Stimulated activated CD8-positive, alpha-beta memory T cell treated with anti-CD3 and anti-CD28 coated beads, Interleukin-15, amount 100 ng/mL, for 1 hour (primary cell): ENCODE measurements around the gene SIK1.
"Not testable (repeated sequence)": the region's sequence is repeated elsewhere in the genome, so short reads cannot be mapped to it uniquely, and the experiment has no call there.

Experiments
- DNase-seq: peaks from one replicate; pipeline ENCODE4 v3.0.0-alpha.2; 2020; ENCODE audit warnings: low read depth

SIK1 gene

DNA sequence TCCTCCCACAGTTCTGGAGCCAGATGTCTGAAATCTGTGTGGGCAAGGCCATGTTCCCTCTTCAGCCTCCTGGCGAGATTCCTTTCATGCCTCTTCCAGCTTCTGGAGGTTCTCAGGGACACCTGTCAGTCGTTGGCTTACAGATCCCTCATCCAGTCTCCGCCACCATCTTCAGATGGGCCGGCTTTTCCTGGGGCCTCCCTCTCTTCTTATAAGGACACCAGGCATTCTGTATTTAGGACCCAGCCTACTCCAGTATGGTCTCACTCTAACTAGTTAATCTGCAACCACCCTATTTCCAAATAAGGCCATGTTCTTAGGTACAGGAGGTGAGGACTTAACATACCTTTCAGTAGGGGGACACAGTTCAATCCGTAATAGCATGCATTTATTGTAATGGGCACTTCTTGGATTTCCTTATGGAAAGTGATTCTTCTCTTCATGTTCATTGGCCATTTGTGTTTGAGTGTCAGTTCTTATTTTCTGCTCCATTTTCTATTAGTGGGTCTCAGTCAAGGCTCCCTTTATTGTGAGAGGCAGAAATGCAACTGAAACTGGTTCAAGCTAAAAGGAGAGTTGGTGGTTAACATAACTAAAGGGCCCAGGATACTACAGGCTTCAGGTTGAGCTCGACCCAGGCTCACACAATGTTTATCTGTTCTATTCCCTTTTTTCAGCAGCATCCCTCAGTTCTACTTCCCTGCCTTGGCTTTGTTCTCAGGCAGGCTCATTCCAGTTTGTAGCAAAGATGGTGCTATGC lies 12.6 kb upstream of the SIK1 start:
- DNase-seq = not testable (repeated sequence)

DNA sequence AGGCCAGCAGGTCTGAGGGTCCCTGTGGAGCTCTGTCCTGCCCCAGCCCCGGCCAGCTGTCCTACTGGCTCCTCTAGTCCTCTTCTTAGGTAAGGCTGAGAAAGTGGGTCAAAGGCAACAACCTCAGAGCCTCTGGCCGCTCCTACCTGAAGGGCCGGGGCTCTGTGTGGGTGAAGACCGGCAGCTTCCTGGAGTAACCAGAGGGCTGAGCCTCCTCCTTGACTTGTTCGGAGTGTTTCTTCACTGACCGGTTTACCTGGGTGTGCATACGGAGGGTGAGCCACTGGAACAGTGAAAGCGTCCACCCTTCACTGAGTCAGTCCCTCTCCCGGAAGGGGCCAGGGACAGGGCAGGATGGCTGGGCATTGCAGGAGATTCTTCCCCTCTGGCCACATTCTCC lies 9.3 kb upstream of the SIK1 start:
- DNase-seq = not testable (repeated sequence)

DNA sequence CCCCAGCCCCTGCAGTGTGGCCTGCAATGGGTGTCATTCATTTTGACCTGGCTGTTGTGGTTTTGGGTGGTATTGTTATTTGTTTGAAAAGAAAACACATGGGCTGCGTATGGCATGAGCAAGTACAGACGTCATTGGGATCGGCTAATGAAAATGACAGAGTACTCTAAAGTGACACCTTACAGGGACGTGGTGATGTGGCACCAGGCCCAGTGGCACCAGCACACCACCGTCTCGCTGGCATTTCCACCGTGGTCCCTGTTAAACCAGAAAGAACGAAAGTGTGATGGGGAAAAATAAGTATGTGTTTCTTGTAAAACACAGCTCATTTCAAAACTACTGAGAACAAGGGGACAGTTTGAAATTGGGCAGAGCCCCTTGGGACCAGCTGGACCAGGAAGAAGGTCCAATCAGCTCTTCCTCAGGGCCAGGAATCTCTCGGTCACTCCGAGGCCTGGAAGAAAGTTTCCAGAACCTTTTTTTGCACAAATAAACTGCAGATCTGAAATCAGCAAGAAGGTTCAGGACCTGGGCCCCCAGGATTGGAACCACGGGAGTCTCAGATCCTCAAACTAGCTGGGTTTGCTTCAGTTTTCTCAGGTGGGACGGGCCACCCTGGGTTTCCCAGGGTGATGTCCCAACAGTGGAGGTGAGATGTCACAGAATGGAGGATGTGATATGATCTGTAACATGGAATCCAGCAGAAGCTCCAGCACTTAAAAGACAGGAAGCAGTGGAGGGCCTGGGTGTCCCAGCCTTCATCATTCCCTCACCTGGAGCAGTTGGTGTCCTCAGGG lies 6.6 kb upstream of the SIK1 start:
- not testable (repeated sequence) for DNase-seq

DNA sequence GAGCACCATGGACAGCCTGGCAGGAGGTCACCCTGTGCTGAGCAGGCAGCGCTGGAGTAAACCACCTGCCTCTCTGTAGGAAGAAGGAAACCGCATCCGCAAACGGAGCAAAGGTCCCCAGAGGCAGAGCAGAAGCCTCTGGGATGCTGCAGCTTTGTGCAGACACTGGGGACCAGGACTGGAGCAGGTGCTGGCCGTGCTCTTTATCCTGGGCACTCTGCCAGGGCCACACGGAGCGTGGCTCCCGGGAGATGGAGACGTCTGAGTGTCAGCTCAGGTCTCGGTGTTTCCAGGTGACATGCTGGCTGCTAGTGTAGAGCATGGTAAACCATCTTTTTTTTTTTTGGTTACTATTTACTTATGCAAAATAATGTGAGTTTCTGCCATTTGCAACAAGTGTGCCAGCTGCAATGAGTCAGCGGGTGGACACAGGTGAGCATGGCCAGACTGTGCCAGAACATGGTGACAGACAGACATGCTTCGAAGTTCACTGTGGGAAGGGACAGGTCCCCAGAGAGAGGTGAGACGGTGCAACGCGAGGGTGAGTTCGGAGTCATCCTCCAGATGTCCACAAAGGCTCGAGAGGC lies 4.0 kb upstream of the SIK1 start:
- DNase-seq = not testable (repeated sequence)

DNA sequence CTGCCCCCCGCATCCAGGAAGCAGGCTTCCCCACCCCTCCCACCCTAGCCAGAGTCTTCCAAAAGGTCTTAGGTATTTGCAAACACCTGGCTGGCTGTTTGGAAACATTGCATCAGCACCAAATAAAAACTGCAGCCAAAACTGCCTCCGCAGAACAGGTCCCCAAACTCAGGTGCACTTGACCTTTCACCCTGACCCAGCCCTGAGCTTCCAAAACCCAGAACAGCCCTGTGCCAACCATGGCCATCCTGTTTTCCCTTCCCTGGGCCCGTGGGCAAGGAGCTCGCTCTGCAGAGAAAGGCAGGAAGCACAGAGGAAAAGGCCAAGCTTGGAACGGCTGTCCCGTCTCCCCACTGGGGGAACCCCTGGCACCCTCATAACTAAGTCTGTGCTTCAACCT lies 2.0 kb upstream of the SIK1 start:
- DNase-seq = not testable (repeated sequence)

DNA sequence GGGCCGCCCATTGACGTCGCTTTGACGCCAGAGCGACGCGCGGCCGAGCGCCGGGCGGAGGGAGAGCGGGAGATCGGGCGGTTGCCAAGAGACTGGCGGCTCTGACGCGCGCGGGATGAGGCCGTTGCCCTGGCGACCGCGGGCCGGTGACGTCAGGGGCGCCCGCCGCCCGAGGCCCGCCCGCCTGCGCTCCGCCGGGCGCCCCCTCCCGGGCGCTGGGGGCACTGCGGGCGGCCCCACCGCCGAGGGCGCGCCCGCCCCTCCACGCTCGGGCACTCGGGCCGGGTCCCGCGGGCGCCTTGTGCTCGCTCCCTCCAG lies 270 bp upstream of the SIK1 start:
- DNase-seq = not testable (repeated sequence)

DNA sequence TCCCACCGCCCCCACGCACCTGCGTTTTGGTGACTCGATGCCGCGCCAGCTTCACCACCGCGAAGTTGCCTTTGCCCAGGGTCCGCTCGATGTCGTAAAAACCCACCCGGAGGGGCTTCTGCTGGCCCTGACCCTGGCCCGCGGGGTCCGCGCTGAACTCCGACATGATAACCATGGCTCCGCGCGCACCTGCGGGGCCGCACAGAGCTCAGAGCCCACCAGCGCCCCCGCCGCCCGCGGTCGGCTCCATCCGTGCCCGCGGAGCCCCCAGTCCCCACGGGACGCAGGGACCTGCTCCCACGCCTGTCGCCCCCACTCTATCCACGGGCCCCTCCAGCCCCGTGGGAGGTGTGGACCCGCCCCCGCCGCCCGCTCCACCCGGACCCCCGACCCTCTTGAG lies 927 bp downstream of the SIK1 start:
- not testable (repeated sequence) for DNase-seq

DNA sequence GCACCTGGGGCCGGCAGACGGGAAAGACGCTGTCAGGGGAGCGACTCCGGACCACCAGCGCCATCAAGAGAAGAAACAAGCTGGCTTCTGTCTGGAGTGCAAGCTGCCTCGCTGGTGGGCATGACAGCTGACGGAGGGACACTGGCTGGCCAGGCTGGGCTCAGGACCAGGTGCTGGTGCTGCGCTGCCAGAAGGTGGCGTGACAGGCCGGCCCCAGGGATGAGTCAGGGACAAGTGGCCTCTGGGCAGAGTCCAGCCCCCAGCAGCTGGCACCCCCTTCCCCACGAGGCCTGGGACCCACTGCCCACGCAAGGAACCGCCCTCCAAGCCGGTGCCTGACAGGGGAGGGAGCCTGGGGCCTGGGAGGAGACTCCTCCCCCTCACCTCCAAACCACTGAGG lies 7.5 kb downstream of the SIK1 start:
- not testable (repeated sequence) for DNase-seq

DNA sequence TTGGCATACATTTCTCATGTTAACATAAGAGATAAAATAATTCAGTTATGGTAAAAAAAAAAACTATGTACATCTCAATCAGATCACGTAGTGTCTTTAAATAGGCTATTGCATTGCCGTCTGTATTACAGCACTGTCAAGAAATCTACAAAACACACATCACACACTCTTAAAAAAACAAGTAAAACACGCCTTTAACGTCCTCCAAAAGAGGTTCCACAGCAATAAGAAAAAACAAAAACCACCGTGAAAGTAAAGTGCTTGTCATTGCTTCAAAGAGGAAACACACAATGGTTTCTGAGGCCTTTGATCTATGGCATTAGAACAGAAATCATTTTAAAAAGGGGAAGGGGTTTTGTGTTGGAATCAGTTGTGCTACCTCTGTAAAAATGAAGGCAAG lies 12.4 kb downstream of the SIK1 start:
- not testable (repeated sequence) for DNase-seq

DNA sequence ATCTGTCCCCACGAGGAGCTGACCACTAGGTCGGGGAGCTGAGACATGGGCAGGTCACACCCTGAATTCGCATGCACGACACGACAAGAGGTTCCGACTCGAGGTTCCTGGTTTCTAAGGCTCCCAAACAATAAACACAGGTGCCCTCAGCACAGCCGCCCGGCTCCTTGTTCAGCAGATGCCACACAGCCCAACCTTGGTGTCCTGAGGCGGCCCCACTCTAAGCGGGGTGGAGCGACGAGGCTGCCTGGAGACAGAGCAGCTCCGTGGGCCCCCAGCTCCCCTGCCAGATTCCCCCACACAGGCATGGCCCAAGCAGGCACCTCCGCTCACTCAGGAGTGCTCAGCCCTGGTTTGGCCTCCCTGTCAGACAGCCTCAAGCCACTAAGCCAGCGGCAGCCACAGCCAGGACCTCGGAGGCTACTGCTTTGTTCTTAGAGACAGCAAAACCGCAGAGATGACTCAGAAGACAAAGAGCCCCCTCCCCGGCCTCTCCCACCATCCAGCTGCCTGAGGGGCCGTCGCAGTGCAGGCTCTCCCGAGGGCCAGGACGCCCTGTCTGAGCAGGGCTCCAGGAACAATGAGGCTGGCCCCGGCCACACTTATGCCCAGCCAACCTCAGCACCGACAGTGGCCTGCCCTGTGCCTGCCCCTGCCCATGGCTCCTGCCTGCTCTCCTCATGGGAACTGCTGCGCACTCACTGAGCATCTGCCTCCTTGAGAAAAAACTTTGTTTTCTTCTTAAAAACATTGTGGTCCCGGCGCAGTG lies 14.7 kb downstream of the SIK1 start:
- not testable (repeated sequence) for DNase-seq

DNA sequence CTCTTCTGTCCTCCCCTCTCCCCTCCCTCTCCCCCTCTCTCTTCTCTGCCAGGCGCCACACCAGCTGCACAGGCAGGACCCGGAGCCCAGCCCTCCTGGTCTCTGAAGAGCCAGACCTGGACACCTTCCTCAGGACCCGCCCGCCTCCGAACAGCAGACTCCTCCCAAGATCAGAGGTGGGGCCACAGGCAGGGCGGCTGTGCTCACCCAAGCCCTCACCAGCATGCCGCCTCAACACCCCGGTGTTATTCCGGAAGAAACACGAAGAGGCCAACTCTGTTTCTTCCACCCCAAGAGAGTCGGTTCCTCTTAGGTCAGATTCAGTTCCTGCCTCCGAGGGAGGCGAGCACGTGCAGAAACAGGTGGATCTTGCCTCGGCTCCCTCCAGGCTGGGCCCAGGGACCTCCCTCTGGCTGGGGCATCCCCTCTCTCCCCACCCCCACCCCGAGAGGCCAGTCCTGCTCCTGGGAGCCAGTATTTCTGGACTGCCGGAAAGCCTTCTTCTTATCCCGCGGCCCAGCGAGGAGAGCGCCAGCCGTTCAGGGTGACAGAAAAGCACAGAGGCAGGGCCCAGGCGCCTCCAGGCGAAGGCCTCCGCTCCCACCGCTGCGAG lies 16.4 kb downstream of the SIK1 start:
- DNase-seq = not testable (repeated sequence)

DNA sequence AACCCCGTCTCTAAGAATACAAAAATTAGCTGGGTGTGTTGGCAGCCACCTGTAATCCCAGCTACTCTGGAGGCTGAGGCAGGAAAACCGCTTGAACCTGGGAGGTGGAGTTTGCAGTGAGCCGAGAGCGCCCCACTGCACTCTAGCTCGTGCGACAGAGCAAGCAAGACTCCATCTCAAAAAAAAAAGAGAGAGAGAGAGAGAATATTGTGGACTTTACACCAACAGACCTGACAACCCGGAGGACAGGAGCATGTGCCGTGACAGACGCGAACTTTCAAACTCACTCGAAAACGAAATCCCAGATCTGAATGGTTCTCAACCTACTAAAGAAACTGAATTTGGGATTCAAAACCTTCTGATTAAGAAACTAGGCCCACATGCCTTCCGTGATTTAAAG lies 19.8 kb downstream of the SIK1 start:
- not testable (repeated sequence) for DNase-seq

DNA sequence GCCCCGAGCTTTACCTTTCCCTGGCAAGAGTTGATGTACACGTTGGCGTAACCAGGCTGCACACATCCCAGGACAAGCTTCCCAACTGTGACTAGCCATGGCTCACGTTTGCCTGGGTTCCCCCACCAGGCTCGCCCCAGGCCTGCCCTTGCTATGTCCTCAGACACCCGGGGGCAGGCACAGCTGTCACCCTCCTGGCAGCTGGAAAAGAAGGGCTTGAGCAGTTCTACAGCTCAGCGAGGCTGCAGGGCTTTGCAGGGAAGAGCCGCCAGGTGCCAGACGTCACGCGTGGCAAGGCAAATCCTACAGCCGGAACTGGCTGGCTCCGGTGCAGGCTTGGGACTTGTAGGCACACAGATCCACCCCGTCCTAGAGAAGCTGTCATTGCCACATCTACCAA lies 22.5 kb downstream of the SIK1 start:
- not testable (repeated sequence) for DNase-seq

DNA sequence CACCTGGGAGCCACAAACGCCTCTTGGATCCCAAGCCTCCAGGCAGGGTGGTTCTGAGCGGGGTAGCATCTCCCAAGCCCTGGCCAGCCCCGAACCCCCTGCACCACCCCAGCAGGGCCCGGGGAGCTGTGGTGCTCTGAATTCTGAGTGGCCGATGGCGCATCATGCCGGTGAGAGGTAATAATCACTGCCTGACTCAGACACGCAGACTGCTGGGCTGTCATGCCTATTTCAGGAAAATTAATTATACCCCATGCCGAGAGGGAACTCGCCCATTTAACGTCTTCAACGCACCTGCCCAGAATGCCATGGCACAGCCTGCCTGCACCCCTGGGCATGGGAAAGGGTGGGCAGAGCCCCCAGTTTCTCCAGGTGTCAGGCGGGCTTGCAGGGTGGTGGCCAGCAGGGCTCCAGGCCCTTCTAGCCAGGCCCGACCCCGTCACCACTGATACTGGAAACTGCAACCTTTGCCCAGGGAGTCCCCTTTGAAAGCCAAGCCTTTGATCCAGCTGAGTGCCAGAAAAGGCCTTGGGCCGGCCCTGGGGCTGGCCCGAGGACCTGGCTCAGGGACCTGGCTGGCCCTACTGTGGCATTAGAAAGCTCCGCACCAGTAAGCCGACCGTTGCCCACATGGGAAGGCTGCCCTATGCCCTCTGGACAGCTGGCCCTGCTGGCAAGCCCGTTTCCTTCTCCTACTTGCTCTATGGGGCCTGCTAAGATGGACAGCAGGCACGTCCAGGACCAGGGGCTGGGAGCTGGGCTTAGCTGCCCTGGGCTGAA lies 23.1 kb downstream of the SIK1 start:
- DNase-seq = not testable (repeated sequence)

DNA sequence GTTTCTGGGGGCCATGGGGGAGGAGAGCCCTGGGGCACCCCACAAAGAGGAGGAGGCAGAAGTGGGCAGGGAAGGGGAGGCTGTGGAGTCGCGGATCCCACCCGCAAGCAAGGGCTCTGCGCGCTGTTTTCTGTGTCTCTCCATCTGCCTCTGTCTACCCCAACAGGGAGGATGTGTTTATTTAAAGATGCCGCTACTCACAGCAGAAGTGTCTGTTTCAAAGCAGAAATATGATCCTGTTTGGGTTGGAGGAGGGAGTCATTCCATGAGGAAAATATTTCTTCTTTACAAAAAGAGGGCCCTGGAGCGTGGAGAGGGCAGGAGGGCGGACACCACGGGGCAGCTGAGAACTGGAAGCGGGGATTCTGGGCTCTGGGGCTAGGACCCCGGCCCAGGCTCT lies 25.8 kb downstream of the SIK1 start:
- DNase-seq = not testable (repeated sequence)

DNA sequence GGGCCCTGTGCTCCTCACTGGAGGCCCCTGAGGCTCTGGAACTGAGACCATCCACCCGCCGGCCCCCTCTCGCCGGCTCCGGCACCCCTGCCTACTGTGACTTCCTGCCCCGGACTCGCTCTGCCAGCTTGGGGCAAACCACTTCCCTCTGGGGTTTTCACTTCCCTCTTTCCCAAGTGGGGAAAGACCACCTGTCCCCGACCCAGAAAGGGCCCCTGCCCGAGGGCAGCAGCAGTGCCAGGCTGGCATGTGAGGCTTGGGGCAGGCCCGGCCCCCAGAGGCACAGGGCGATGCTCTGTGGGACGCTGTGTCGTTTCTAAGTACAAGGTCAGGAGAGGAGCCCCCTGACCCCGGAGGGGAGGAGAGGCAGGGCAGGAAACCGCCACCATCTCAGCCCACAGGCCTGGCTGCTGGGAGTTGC lies 27.3 kb downstream of the SIK1 start:
- not testable (repeated sequence) for DNase-seq

DNA sequence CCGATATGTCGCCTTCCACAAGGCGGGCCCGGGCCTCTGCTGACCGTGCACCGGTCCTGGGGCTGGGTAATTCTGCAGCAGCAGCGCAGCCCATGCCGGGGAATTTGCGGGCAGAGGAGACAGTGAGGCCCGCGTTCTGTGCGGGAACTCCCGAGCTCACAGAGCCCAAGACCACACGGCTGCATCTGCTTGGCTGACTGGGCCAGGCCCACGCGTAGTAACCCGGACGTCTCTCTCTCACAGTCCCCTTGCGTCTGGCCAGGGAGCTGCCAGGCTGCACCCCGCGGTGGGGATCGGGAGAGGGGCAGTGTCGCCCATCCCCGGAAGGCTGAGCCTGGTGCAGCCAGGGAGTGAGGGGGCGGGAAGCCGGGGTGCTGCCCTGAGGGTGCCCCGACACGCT lies 27.8 kb downstream of the SIK1 start:
- DNase-seq = not testable (repeated sequence)

DNA sequence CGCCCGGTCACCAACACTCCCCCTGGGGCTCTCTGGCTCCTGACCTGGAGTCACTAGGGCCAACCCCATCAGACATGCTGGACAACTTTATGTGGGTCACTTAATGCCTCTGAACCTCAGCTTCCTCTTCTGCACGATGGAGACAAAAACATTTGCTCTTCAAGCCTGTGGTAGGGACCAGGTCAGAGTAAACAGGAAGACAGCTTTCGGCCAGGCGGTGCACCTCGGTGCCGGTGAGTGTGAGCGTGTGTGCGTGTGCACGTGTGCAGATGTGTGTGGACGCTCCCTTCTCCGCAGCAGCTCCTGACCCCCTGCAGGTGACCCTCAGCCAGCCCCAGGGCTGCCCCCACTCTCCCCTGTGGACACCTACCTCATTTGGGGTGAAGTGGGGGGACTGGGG lies 28.4 kb downstream of the SIK1 start:
- DNase-seq = not testable (repeated sequence)

DNA sequence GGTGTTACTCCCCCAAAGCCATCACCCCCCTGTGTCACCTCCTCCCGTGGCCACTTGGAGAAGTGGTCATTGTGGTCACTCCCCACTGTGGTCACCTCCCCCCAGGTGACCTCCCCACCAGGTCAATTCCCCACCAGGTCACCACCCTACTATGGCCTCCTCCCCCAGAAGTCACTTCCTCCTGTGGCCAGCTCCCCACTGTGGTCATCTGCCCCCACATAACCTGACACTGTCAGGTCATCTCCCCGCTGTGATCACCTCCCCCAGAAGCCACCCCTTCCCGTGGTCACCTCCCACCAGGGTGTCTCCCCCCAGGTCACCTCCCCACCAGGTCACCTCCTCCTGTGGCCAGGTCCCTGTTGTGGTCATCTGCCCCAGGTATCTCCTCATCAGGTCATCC lies 28.9 kb downstream of the SIK1 start:
- not testable (repeated sequence) for DNase-seq

DNA sequence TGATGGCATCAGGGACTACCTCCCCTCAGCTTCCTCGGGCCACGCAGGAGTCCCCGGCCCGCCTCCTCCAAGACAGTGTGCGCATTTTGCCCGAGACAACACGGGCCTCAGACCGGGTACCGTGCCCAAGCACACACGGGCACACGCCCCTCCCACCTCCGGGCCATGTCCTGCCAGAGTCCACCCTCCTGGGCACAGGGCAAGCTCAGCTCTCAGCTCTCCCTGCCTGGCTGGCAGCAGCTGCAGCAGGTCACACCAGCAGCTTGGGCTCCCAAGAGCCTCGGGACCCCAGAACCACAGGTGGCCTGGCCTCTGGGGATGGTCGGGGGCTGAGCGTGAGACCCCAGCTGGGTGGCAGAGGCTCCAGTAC lies 29.5 kb downstream of the SIK1 start:
- not testable (repeated sequence) for DNase-seq
